Tibial nerve (tissue), 4 donors: ENCODE measurements around the gene LINC01488.

Source experiments
- CTCF ChIP-seq, 5 experiments: fragments of 200-600 bp in 3 of 5; fragments of 450-650 bp in 2 of 5; sonication (generic) in 3 of 5; IDR thresholded peaks; one replicate each; pipeline ENCODE4 v1.5.1; 2016 to 2019; ENCODE audit warnings: antibody characterized with exemption in 5 of 5, mild to moderate bottlenecking in 3 of 5, moderate library complexity in 2 of 5
- EP300 ChIP-seq, 2 donors: sonication (generic); formaldehyde crosslinking; IDR thresholded peaks; one replicate each; pipeline ENCODE4 v1.6.1; 2017; ENCODE audit warnings: antibody characterized with exemption in 2 of 2, mild to moderate bottlenecking in 1 of 2
- POLR2A ChIP-seq, 2 donors: fragments of 450-650 bp; IDR thresholded peaks; one replicate each; pipeline ENCODE4 v1.6.1; 2017; ENCODE audit warnings: antibody characterized with exemption in 2 of 2, mild to moderate bottlenecking in 2 of 2, moderate library complexity in 2 of 2

- TF ChIP-seq CTCF (IDR thresholded peaks at IDR 0.05): no peak
- TF ChIP-seq POLR2A (IDR thresholded peaks at IDR 0.05): no peak
- TF ChIP-seq EP300 (IDR thresholded peaks at IDR 0.05): no peak
Measured at GRCh38 chr11:69485337-69486041, 4.0 kb downstream of the LINC01488 start.
